PFSK-1 (cell line): ENCODE results near the gene ROM1.

Experiments
- FOXP2 ChIP-seq: optimal IDR thresholded peaks from 2 replicates; pipeline ENCODE3; 2011; ENCODE audit warnings: borderline replicate concordance, control low read depth, inconsistent platforms; ENCODE audit not compliant: insufficient read depth; ENCODE audit errors: extremely low read length, extremely low read depth
- POLR2AphosphoS5 ChIP-seq: IDR thresholded peaks from 2 replicates; pipeline ENCODE4 v1.6.1; 2012; ENCODE audit warnings: low read depth, mild to moderate bottlenecking, control low read depth, low read length, moderate library complexity
- SIN3A ChIP-seq: IDR thresholded peaks from 2 replicates; pipeline ENCODE4 v1.6.1; 2012; ENCODE audit warnings: mild to moderate bottlenecking, low read length, moderate library complexity, borderline replicate concordance; ENCODE audit not compliant: insufficient read depth
- TAF1 ChIP-seq: IDR thresholded peaks from 2 replicates; pipeline ENCODE4 v1.6.1; 2012; ENCODE audit warnings: low read length, control low read depth, borderline replicate concordance; ENCODE audit not compliant: insufficient read depth
- TF ChIP-seq, protein P1 (sequence below), 2 experiments: IDR thresholded peaks; 2 replicates each; pipeline versions ENCODE4 v1.6.1 to v1.8.0; 2011 to 2012; ENCODE audit warnings: low read depth in 2 of 2, low read length in 2 of 2, control low read depth in 1 of 2, inconsistent platforms in 1 of 2, mild to moderate bottlenecking in 1 of 2, moderate library complexity in 1 of 2; ENCODE audit not compliant: insufficient read depth in 1 of 2

Gene ROM1

DNA sequence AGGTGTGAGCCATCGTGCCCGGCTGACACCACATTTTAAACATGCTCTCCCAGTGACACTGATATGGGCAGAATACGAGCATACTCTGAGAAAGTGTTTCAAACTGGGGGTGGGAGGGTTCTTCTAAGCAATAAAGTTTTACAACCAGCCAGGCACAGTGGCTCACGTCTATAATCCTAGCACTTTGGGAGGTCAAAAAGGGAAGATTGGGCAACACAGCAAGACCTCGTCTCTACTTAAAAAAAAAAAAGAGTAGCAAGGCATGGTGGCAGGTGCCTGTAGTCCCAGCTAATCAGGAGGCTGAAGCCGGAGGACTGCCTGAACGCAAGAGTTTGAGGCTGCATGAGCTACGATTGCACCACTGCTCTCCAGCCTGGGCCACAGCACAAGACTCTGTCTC lies 31.2 kb downstream of the ROM1 start:
- no peak for TF ChIP-seq TAF1
- TF ChIP-seq FOXP2, result no peak
- no peak for TF ChIP-seq POLR2AphosphoS5

DNA sequence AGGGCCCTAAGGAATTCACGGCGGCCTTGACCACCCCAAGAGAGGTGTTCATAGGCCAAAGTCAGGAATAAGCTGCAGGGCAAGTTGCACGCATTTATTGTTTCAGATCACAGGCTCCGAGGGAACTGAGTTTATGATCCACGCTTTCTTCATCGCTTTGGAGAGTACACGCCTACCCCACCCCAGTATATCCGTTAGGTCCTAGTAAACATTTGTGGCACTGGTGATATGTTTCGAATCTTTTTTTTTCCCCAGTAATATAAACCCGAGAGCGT lies 32.6 kb downstream of the ROM1 start:
- TF ChIP-seq TAF1 (no peak), FOXP2 (no peak), SIN3A (no peak; the same call in 1 of the 2 replicates), POLR2AphosphoS5 (no peak)
- TF ChIP-seq, protein P1, sequence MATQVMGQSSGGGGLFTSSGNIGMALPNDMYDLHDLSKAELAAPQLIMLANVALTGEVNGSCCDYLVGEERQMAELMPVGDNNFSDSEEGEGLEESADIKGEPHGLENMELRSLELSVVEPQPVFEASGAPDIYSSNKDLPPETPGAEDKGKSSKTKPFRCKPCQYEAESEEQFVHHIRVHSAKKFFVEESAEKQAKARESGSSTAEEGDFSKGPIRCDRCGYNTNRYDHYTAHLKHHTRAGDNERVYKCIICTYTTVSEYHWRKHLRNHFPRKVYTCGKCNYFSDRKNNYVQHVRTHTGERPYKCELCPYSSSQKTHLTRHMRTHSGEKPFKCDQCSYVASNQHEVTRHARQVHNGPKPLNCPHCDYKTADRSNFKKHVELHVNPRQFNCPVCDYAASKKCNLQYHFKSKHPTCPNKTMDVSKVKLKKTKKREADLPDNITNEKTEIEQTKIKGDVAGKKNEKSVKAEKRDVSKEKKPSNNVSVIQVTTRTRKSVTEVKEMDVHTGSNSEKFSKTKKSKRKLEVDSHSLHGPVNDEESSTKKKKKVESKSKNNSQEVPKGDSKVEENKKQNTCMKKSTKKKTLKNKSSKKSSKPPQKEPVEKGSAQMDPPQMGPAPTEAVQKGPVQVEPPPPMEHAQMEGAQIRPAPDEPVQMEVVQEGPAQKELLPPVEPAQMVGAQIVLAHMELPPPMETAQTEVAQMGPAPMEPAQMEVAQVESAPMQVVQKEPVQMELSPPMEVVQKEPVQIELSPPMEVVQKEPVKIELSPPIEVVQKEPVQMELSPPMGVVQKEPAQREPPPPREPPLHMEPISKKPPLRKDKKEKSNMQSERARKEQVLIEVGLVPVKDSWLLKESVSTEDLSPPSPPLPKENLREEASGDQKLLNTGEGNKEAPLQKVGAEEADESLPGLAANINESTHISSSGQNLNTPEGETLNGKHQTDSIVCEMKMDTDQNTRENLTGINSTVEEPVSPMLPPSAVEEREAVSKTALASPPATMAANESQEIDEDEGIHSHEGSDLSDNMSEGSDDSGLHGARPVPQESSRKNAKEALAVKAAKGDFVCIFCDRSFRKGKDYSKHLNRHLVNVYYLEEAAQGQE (IDR thresholded peaks at IDR 0.05; ENCODE audit: insufficient read depth in 1 of 2, low read depth in 2 of 2, low read length in 2 of 2), result no peak

DNA sequence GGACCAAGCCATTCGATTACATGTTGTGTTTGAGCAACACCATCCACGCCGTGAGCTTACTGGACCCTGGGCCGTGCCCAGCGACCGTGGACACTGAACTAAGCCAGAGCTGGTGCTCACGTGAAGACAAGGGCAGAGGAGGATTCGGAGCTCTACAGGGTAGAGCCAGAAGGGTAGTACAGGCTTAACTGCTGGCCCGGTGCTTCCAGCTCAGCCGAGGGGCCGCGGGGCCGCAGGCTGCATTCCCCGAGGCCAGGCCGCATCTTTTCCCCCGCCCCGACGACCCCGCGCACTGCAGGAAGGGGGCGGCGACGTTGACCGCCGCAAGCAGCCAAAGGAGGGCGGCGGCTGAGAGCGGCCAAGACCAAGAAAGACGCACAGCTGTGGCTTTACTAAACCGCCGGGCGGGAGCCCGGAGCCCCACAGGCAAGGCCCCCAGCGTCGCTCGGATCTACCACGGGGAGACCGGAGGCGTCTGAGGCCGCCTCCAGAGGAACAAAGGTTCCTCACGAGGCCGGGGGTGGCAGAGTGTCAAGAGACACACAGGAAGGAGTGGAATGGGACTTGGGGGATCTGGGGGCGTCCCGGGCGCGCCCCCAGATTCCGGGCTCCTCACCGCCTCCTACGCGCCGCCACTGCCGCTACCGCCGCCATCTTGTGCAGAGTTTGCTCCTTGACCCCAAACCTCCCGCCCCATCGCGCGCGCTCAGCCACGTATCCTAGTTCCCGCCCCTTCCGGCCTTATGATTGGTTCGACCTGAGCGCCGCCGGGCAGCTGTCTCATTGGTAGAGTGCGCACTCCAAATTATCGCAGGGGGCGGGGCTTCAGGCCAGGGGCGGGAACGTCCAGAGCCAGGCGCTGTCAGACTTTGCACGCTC lies 33.1 kb downstream of the ROM1 start, which contains the start of gene GANAB:
Gene GANAB (minus strand): TSS at position 668 of the 879 bp plus-strand sequence. CDS start 14 bp downstream, at position 654.
- TF ChIP-seq TAF1, result peak; percentile 95
- TF ChIP-seq POLR2AphosphoS5, result peak; percentile 98
- TF ChIP-seq, protein P1 (IDR thresholded peaks at IDR 0.05; ENCODE audit: insufficient read depth in 1 of 2, low read depth in 2 of 2, low read length in 2 of 2), result peak in 1 of 2 experiments; percentile 29; a peak in 1 of 4 replicates
- TF ChIP-seq SIN3A, result 0 out of 2 replicates have a peak, but pooled peaks have one; percentile 41
- TF ChIP-seq FOXP2, result peak; percentile 51

DNA sequence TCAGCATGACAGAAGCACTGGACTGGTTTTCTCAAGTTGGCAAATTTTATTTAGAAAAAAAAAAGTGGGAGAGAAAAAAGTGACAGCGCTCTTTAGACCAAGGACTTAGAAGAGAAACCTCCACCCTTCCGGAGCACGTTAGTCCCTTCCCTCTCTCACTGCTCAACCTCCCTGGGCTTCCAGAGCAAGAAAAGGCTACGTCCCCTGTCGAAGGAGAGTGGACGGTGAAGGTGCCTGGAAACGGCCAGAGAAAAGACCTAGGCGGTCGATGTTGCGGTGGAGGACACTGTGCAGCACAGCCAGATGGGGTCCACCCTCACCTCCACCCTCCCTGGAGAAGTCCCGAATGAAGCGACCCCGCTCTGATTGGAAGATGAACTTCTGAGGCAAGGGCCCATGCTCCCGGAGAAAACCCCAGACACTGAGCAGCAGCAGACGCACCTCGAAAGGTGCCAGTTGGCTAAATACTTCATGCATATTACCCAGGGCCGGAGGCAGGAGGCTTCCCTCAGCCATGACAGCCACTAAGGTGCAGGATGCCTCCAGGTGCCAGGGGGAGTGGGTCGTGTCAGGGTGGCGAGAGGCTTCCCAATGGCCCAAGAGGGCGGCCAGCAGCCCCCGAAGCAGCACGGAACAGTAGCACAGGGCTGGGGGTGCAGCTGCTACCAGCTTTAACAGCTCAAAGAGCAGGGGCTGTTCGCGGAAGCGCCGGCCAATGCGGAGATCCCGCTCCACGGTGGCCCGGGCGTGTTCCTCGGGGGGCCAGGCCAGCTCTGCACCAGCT lies 34.0 kb downstream of the ROM1 start:
- no peak for TF ChIP-seq POLR2AphosphoS5
- no peak for TF ChIP-seq SIN3A
- no peak for TF ChIP-seq TAF1

DNA sequence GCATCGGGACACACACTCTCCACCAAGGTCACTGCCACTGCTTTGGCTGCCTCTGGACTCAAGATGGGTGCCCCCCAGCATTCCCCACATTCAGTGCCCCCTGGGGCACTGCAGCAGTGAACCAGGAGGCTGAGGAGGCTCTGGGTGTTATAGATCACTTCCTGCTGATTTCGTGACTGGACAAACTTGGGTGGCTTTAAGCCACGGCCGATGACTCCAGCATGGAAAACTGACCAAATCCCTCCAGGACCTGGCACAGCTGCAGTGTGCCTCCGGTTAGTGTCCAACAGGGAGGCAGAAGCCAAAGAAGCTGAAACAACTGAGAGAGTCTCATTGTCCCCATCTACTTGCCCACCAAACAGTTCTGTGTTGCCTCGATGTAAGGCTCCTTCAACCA lies 34.5 kb downstream of the ROM1 start:
- no peak for TF ChIP-seq FOXP2
- TF ChIP-seq, protein P1 (IDR thresholded peaks at IDR 0.05; ENCODE audit: insufficient read depth in 1 of 2, low read depth in 2 of 2, low read length in 2 of 2), result no peak
- no peak for TF ChIP-seq POLR2AphosphoS5
- TF ChIP-seq SIN3A, result no peak
- no peak for TF ChIP-seq TAF1
